NCI-H748 (cell line): ENCODE measurements around the gene BHLHA15.

ENCODE experiments used
- DNase-seq: peaks from one replicate; lab custom pipeline; 2025; ENCODE audit not compliant: unreplicated experiment; lab: John Stamatoyannopoulos, UW

BHLHA15 gene

GRCh38 chr7:98211221-98211675 is at the start of gene BHLHA15:
Gene BHLHA15 (plus strand): TSS chr7:98211439. CDS start chr7:98212310, 871 bp downstream.
- peak; percentile 65 for DNase-seq

- no peak for DNase-seq
These were observed 48.5 kb upstream of the BHLHA15 start for GRCh38 chr7:98162758-98163157.

- DNase-seq = no peak
These were observed 48.0 kb upstream of the BHLHA15 start for GRCh38 chr7:98163269-98163668.

GRCh38 chr7:98163704-98164494 is 47.3 kb upstream of the BHLHA15 start:
- DNase-seq = no peak

GRCh38 chr7:98165827-98166667 is 45.2 kb upstream of the BHLHA15 start:
- DNase-seq = peak; percentile 70

- no peak for DNase-seq
These were observed 44.6 kb upstream of the BHLHA15 start for GRCh38 chr7:98166668-98166970.

GRCh38 chr7:98167653-98168052 is 43.6 kb upstream of the BHLHA15 start:
- DNase-seq = no peak

- DNase-seq = peak; percentile 85
These were observed 42.9 kb upstream of the BHLHA15 start for GRCh38 chr7:98168181-98168903.

GRCh38 chr7:98168904-98169621 is 42.2 kb upstream of the BHLHA15 start:
- DNase-seq = no peak

- no peak for DNase-seq
These were observed 40.3 kb upstream of the BHLHA15 start for GRCh38 chr7:98170966-98171365.

GRCh38 chr7:98171449-98171848 is 39.8 kb upstream of the BHLHA15 start:
- no peak for DNase-seq

GRCh38 chr7:98174334-98175259 is 36.6 kb upstream of the BHLHA15 start:
- DNase-seq = no peak

- no peak for DNase-seq
These were observed 35.8 kb upstream of the BHLHA15 start for GRCh38 chr7:98175260-98175940.

GRCh38 chr7:98177553-98177952 is 33.7 kb upstream of the BHLHA15 start:
- no peak for DNase-seq

GRCh38 chr7:98178321-98178720 is 32.9 kb upstream of the BHLHA15 start:
- peak; percentile 87 for DNase-seq

GRCh38 chr7:98178762-98179490 is 32.3 kb upstream of the BHLHA15 start:
- no peak for DNase-seq

GRCh38 chr7:98180751-98181150 is 30.5 kb upstream of the BHLHA15 start:
- no peak for DNase-seq

GRCh38 chr7:98185101-98185500 is 26.1 kb upstream of the BHLHA15 start:
- no peak for DNase-seq
